Measurements from ENCODE around the gene SEC23IP. TPM values are rescaled to one million over a fixed set of nuclear protein-coding genes. Genes with fewer than 3 reads are reported as not detected.

SEC23IP gene
- total and polyA plus RNA-seq, 8 donors = 4.1 to 82.1 (median 14.8) TPM

GRCh38 chr10:119947300-119947699 is 54.8 kb downstream of the SEC23IP start:
- peak in 1 of 2 donors; percentile 54 for DNase-seq
- WGBS, 5 donors = 46 to 62% (median 55%) methylated on average over 6 of the region's 6 CpGs

GRCh38 chr10:119957451-119957850 is 64.9 kb downstream of the SEC23IP start:
- no peak overlapping the region for H3K27ac ChIP-seq
- no peaks in the 10 kb centered on the region for H3K36me3 ChIP-seq
- 83 to 87% (median 86%) methylated on average over 4 of the region's 4 CpGs for WGBS, 5 donors
- no peak for DNase-seq
- TF ChIP-seq EP300 (IDR thresholded peaks at IDR 0.05) = no peak
- no peak for TF ChIP-seq POLR2A (IDR thresholded peaks at IDR 0.05)
- intact Hi-C loops (cut with DNase I; ENCODE audit: low total_unique reads) = no loop called here
- no peak overlapping the region for H3K4me3 ChIP-seq
- no peaks in the 10 kb centered on the region for H3K4me1 ChIP-seq
- H3K27me3 ChIP-seq = no peaks in the 10 kb centered on the region
- H3K9me3 ChIP-seq = no peaks in the 10 kb centered on the region

More at GRCh38 chr10:119947300-119947699, 54.8 kb downstream of the SEC23IP start:
- intact Hi-C loops (cut with DNase I; ENCODE audit: low total_unique reads) = no loop called here
- H3K36me3 ChIP-seq = peaks cover 13 to 31% (median 26%) of the 10 kb centered on the region in 4 donors
- no peak overlapping the region for H3K4me3 ChIP-seq
- no peak for TF ChIP-seq POLR2A (IDR thresholded peaks at IDR 0.05)
- TF ChIP-seq EP300 (IDR thresholded peaks at IDR 0.05) = no peak
- no peak for TF ChIP-seq CTCF (IDR thresholded peaks at IDR 0.05)
- TF ChIP-seq POLR2AphosphoS5 (IDR thresholded peaks at IDR 0.05) = no peak
- peaks cover 0 to 5% (median 0%) of the 10 kb centered on the region in 4 donors for H3K4me1 ChIP-seq
- H3K27ac ChIP-seq = no peak overlapping the region
- H3K9me3 ChIP-seq = no peaks in the 10 kb centered on the region
- no peaks in the 10 kb centered on the region for H3K27me3 ChIP-seq

- no peak overlapping the region for H3K27ac ChIP-seq
- no peaks in the 10 kb centered on the region for H3K27me3 ChIP-seq
- DNase-seq = no peak
- no peak for TF ChIP-seq EP300 (IDR thresholded peaks at IDR 0.05)
- TF ChIP-seq POLR2A (IDR thresholded peaks at IDR 0.05) = no peak
- no peak for TF ChIP-seq CTCF (IDR thresholded peaks at IDR 0.05)
- TF ChIP-seq POLR2AphosphoS5 (IDR thresholded peaks at IDR 0.05) = no peak
- H3K36me3 ChIP-seq = no peaks in the 10 kb centered on the region
- H3K4me3 ChIP-seq = no peak overlapping the region
- intact Hi-C loops (cut with DNase I; ENCODE audit: low total_unique reads) = no loop called here
- no peaks in the 10 kb centered on the region for H3K4me1 ChIP-seq
- H3K9me3 ChIP-seq = peaks cover 5 to 16% (median 14%) of the 10 kb centered on the region in 4 donors
Measured at GRCh38 chr10:119962837-119963236, 70.3 kb downstream of the SEC23IP start.

GRCh38 chr10:119967066-119967465 is 74.5 kb downstream of the SEC23IP start:
- no peaks in the 10 kb centered on the region for H3K27me3 ChIP-seq
- no peak for DNase-seq
- no peaks in the 10 kb centered on the region for H3K36me3 ChIP-seq
- H3K4me3 ChIP-seq = no peak overlapping the region
- TF ChIP-seq POLR2AphosphoS5 (IDR thresholded peaks at IDR 0.05) (no peak), POLR2A (IDR thresholded peaks at IDR 0.05) (no peak), CTCF (IDR thresholded peaks at IDR 0.05) (no peak), EP300 (IDR thresholded peaks at IDR 0.05) (no peak)
- intact Hi-C loops (cut with DNase I; ENCODE audit: low total_unique reads) = no loop called here
- 69 to 86% (median 79%) methylated on average over 1 of the region's 1 CpG for WGBS, 5 donors
- H3K4me1 ChIP-seq = no peaks in the 10 kb centered on the region
- peaks cover 5 to 18% (median 14%) of the 10 kb centered on the region in 4 donors for H3K9me3 ChIP-seq
- H3K27ac ChIP-seq = no peak overlapping the region

GRCh38 chr10:119969609-119970008 is 77.1 kb downstream of the SEC23IP start:
- intact Hi-C loops (cut with DNase I; ENCODE audit: low total_unique reads) = no loop called here

More at GRCh38 chr10:119969609-119970008, 77.1 kb downstream of the SEC23IP start:
- TF ChIP-seq POLR2A (IDR thresholded peaks at IDR 0.05) = no peak
- no peak for TF ChIP-seq POLR2AphosphoS5 (IDR thresholded peaks at IDR 0.05)
- no peak for TF ChIP-seq EP300 (IDR thresholded peaks at IDR 0.05)
- no peaks in the 10 kb centered on the region for H3K36me3 ChIP-seq
- 35 to 66% (median 48%) methylated on average over 1 of the region's 1 CpG for WGBS, 5 donors
- no peak overlapping the region for H3K27ac ChIP-seq
- H3K4me3 ChIP-seq = no peak overlapping the region
- DNase-seq = no peak
- no peaks in the 10 kb centered on the region for H3K4me1 ChIP-seq
- H3K9me3 ChIP-seq = peaks cover 5 to 18% (median 14%) of the 10 kb centered on the region in 4 donors
- no peaks in the 10 kb centered on the region for H3K27me3 ChIP-seq

Measured in stomach (tissue), 9 donors.